BLaER1 treated with 17β-estradiol and CSF1 and Interleukin-3, amounts not matched to agents 10 nM and 100 nM (cell line): ENCODE measurements around the gene OR2V2.
"Not testable (repeated sequence)": the region's sequence is repeated elsewhere in the genome, so short reads cannot be mapped to it uniquely, and the experiment has no call there.

Experiments
- H3K27ac ChIP-seq, 11 experiments: shearing (Covaris generic); formaldehyde crosslinking; 2 replicates each; pipeline ENCODE4 v1.8.1; 2022
- H3K27me3 ChIP-seq, 11 experiments: shearing (Covaris generic); formaldehyde crosslinking; 2 replicates each; pipeline ENCODE4 v1.8.1; 2022
- H3K36me3 ChIP-seq, 11 experiments: shearing (Covaris generic); formaldehyde crosslinking; 2 replicates each; pipeline ENCODE4 v1.8.1; 2022
- H3K4me1 ChIP-seq, 10 experiments: shearing (Covaris generic); formaldehyde crosslinking; 2 replicates each; pipeline ENCODE4 v1.8.1; 2022
- H3K4me2 ChIP-seq, 11 experiments: shearing (Covaris generic); formaldehyde crosslinking; 2 replicates each; pipeline ENCODE4 v1.8.1; 2022
- H3K4me3 ChIP-seq, 10 experiments: shearing (Covaris generic); formaldehyde crosslinking; 2 replicates each; pipeline ENCODE4 v1.8.1; 2022
- H3K9ac ChIP-seq, 11 experiments: shearing (Covaris generic); formaldehyde crosslinking; 2 replicates each; pipeline ENCODE4 v1.8.1; 2022
- H3K9me3 ChIP-seq, 11 experiments: shearing (Covaris generic); formaldehyde crosslinking; replicated peaks in 1 of 11; 2 replicates each; pipeline ENCODE4 v1.8.1; 2022
- H4K20me1 ChIP-seq, 11 experiments: shearing (Covaris generic); formaldehyde crosslinking; 2 replicates each; pipeline ENCODE4 v1.8.1; 2022
- Cebpa-rat ChIP-seq, 11 experiments: shearing (Covaris generic); IDR thresholded peaks; 2 replicates each; pipeline ENCODE4 v1.8.1; 2022

OR2V2 gene

GRCh38 chr5:181127456-181127855 lies 19.9 kb upstream of the OR2V2 start:
- Histone ChIP-seq H3K27me3 (0 out of 22 replicates have a peak, but pooled peaks cover 0 to 6% (median 0%) of the 10 kb centered on the region in 11 experiments), H3K36me3 (no peaks in the 10 kb centered on the region), H3K9ac (no peak overlapping the region), H3K4me1 (peaks cover 11 to 51% (median 44%) of the 10 kb centered on the region in 10 experiments), H3K4me3 (no peak overlapping the region), H3K4me2 (peak overlapping the region in 10 of 11 experiments; percentile 6 to 83 (median 62); a peak in 16 of 22 replicates), H3K27ac (no peak overlapping the region), H4K20me1 (no peaks in the 10 kb centered on the region), H3K9me3 (peaks cover 0 to 6% (median 0%) of the 10 kb centered on the region in 11 experiments; a peak in 3 of 22 replicates)
- TF ChIP-seq Cebpa-rat (IDR thresholded peaks at IDR 0.05): no peak

- no peak overlapping the region for H3K4me3 ChIP-seq
- H3K4me2 ChIP-seq: peak overlapping the region in 10 of 11 experiments; percentile 6 to 83 (median 62); a peak in 17 of 22 replicates
- H3K9ac ChIP-seq: no peak overlapping the region
- H3K9me3 ChIP-seq: peaks cover 0 to 6% (median 0%) of the 10 kb centered on the region in 11 experiments; a peak in 3 of 22 replicates
- TF ChIP-seq Cebpa-rat (IDR thresholded peaks at IDR 0.05): no peak
- H3K27me3 ChIP-seq: 0 out of 22 replicates have a peak, but pooled peaks cover 0 to 6% (median 0%) of the 10 kb centered on the region in 11 experiments
- no peak overlapping the region for H3K27ac ChIP-seq
- H3K36me3 ChIP-seq: no peaks in the 10 kb centered on the region
- peaks cover 12 to 51% (median 44%) of the 10 kb centered on the region in 10 experiments for H3K4me1 ChIP-seq
- no peaks in the 10 kb centered on the region for H4K20me1 ChIP-seq
These were observed 19.3 kb upstream of the OR2V2 start for GRCh38 chr5:181127907-181128626.

- Histone ChIP-seq H3K4me2 (peak overlapping the region; percentile 21 to 83 (median 61); a peak in 20 of 22 replicates), H3K27ac (no peak overlapping the region), H3K9me3 (peaks cover 0 to 6% (median 0%) of the 10 kb centered on the region in 11 experiments; a peak in 3 of 22 replicates), H3K36me3 (no peaks in the 10 kb centered on the region), H4K20me1 (no peaks in the 10 kb centered on the region), H3K9ac (no peak overlapping the region; a peak in 1 of 22 replicates), H3K27me3 (0 out of 22 replicates have a peak, but pooled peaks cover 0 to 6% (median 0%) of the 10 kb centered on the region in 11 experiments), H3K4me1 (peaks cover 27 to 59% (median 49%) of the 10 kb centered on the region in 10 experiments), H3K4me3 (no peak overlapping the region)
- no peak for TF ChIP-seq Cebpa-rat (IDR thresholded peaks at IDR 0.05)
These were observed 17.8 kb upstream of the OR2V2 start for GRCh38 chr5:181129601-181130000.

GRCh38 chr5:181130081-181130480 lies 17.3 kb upstream of the OR2V2 start:
- not testable (repeated sequence) for H3K36me3 ChIP-seq, H3K27me3 ChIP-seq, H3K9me3 ChIP-seq, H3K4me3 ChIP-seq, H4K20me1 ChIP-seq, H3K27ac ChIP-seq, H3K9ac ChIP-seq
- Histone ChIP-seq H3K4me2 (peak overlapping the region in 10 of 11 experiments; percentile 21 to 83 (median 62); a peak in 18 of 22 replicates), H3K4me1 (peaks cover 32 to 64% (median 49%) of the 10 kb centered on the region in 10 experiments)

GRCh38 chr5:181130832-181131496 lies 16.4 kb upstream of the OR2V2 start, which contains the start of gene OR2V1:
TSS of gene OR2V1 (minus strand) at chr5:181131169. CDS start at chr5:181125304, 5,865 bp downstream.
- Histone ChIP-seq H3K4me1 (peaks cover 39 to 69% (median 49%) of the 10 kb centered on the region in 10 experiments), H3K36me3 (no peaks in the 10 kb centered on the region)
- no peak for TF ChIP-seq Cebpa-rat (IDR thresholded peaks at IDR 0.05)

GRCh38 chr5:181131514-181131913 lies 15.9 kb upstream of the OR2V2 start:
- peaks cover 3 to 9% (median 6%) of the 10 kb centered on the region in 11 experiments; a peak in 21 of 22 replicates for H3K9me3 ChIP-seq
- no peaks in the 10 kb centered on the region for H3K36me3 ChIP-seq
- no peak overlapping the region for H3K4me3 ChIP-seq
- no peak for TF ChIP-seq Cebpa-rat (IDR thresholded peaks at IDR 0.05)
- H3K27ac ChIP-seq: no peak overlapping the region
- no peaks in the 10 kb centered on the region for H4K20me1 ChIP-seq
- H3K9ac ChIP-seq: no peak overlapping the region
- H3K27me3 ChIP-seq: 0 out of 22 replicates have a peak, but pooled peaks cover 0 to 6% (median 0%) of the 10 kb centered on the region in 11 experiments
- peaks cover 39 to 69% (median 49%) of the 10 kb centered on the region in 10 experiments for H3K4me1 ChIP-seq
- H3K4me2 ChIP-seq: peak overlapping the region in 5 of 11 experiments; percentile 7 to 75 (median 35); a peak in 5 of 22 replicates

More at GRCh38 chr5:181130832-181131496, 16.4 kb upstream of the OR2V2 start, which contains the start of gene OR2V1:
- H3K27me3 ChIP-seq: 0 out of 22 replicates have a peak, but pooled peaks cover 0 to 6% (median 0%) of the 10 kb centered on the region in 11 experiments
- no peak within 1 kb of the TSS for H3K27ac ChIP-seq
- H3K9me3 ChIP-seq: peaks cover 0 to 4% (median under 1%) of the 10 kb centered on the region in 11 experiments; a peak in 8 of 22 replicates
- H3K4me3 ChIP-seq: no peak within 1 kb of the TSS
- no peaks in the 10 kb centered on the region for H4K20me1 ChIP-seq
- H3K4me2 ChIP-seq: peak within 1 kb of the TSS in 9 of 11 experiments; percentile 21 to 83 (median 63); a peak in 19 of 22 replicates
- H3K9ac ChIP-seq: no peak within 1 kb of the TSS

- H3K9me3 ChIP-seq: peaks cover 15 to 25% (median 18%) of the 10 kb centered on the region in 11 experiments
- no peak overlapping the region for H3K9ac ChIP-seq
- H3K4me2 ChIP-seq: peak overlapping the region in 4 of 11 experiments; percentile 15 to 67 (median 48); a peak in 5 of 22 replicates
- 0 out of 22 replicates have a peak, but pooled peaks cover 0 to 6% (median 0%) of the 10 kb centered on the region in 11 experiments for H3K27me3 ChIP-seq
- no peak overlapping the region for H3K27ac ChIP-seq
- TF ChIP-seq Cebpa-rat (IDR thresholded peaks at IDR 0.05): no peak
- no peak overlapping the region for H3K4me3 ChIP-seq
- H4K20me1 ChIP-seq: no peaks in the 10 kb centered on the region
- H3K36me3 ChIP-seq: no peaks in the 10 kb centered on the region
- peaks cover 30 to 60% (median 42%) of the 10 kb centered on the region in 10 experiments for H3K4me1 ChIP-seq
These were observed 14.3 kb upstream of the OR2V2 start for GRCh38 chr5:181133083-181133482.

GRCh38 chr5:181133610-181134231 lies 13.7 kb upstream of the OR2V2 start:
- Histone ChIP-seq H3K4me2 (peak overlapping the region in 8 of 11 experiments; percentile 10 to 68 (median 34); a peak in 12 of 22 replicates), H3K9ac (no peak overlapping the region), H3K27me3 (0 out of 22 replicates have a peak, but pooled peaks cover 0 to 6% (median 0%) of the 10 kb centered on the region in 11 experiments), H3K27ac (no peak overlapping the region), H4K20me1 (no peaks in the 10 kb centered on the region), H3K4me1 (peaks cover 24 to 54% (median 38%) of the 10 kb centered on the region in 10 experiments), H3K36me3 (no peaks in the 10 kb centered on the region), H3K9me3 (peaks cover 15 to 30% (median 24%) of the 10 kb centered on the region in 11 experiments), H3K4me3 (no peak overlapping the region)
- TF ChIP-seq Cebpa-rat (IDR thresholded peaks at IDR 0.05): no peak
